GM19372 (cell line): ENCODE results near the gene TMEM86A.
"Not testable (repeated sequence)": the region's sequence is repeated elsewhere in the genome, so short reads cannot be mapped to it uniquely, and the experiment has no call there.

Experiments used
- ATAC-seq: cut with Tn5 transposase; IDR thresholded peaks from one replicate; pipeline ENCODE4 v1.9.1; 2021; ENCODE audit warnings: mild to moderate bottlenecking, low read depth, moderate library complexity; ENCODE audit not compliant: unreplicated experiment

Gene TMEM86A, protein sequence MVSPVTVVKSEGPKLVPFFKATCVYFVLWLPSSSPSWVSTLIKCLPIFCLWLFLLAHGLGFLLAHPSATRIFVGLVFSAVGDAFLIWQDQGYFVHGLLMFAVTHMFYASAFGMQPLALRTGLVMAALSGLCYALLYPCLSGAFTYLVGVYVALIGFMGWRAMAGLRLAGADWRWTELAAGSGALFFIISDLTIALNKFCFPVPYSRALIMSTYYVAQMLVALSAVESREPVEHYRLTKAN

DNA sequence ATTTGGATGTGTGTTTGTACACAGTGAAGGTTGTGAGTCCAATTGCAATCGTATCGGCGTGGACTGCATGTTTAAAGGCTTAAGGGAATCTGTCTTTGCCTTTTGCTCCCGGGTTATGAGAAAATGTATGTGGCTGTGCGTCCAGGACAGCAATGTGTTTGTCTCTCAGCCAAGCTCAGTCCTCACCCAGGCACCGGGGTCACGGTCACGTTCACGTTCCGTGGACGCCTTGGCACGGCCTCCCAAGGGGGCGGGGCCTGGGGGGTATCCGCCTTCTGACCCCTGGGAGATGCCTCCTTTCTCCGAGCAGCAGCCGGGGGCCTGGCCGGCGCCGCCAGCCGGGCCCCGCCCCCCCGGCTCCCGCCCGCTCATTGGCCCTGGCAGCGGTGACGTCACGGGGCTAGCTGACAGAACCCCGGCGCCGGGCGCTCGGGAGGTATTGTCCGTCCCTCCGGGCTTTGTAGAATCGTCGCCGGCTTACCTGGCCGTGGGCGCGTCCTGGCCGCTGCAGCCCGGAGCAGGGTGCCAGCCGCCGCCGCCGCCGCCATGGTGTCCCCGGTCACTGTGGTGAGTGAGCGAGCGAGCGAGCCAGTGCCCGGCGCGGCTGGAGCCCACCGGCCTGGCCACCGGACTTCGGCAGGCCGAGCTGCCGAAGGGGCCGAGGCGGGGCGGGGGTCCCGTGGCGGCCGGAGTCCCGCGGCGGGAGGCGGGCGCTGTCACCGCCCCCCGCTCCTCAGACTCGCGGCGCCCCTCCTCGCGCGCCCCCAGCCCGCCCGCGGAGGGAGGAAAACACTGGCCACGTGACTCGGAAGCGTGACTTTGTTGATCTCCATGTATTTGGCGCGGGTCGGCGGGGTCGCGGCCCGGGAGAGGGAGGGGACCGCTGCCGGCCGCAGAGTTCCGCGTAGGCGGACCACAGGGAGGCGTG lies at the start of gene TMEM86A:
TMEM86A (plus strand) TSS at position 439 of the 928 bp plus-strand sequence; CDS start at position 547, 108 bp downstream.
- ATAC-seq: peak; percentile 95

- ATAC-seq: no peak
Observed at GRCh38 chr11:18650353-18650752, 48.2 kb upstream of the TMEM86A start.

DNA sequence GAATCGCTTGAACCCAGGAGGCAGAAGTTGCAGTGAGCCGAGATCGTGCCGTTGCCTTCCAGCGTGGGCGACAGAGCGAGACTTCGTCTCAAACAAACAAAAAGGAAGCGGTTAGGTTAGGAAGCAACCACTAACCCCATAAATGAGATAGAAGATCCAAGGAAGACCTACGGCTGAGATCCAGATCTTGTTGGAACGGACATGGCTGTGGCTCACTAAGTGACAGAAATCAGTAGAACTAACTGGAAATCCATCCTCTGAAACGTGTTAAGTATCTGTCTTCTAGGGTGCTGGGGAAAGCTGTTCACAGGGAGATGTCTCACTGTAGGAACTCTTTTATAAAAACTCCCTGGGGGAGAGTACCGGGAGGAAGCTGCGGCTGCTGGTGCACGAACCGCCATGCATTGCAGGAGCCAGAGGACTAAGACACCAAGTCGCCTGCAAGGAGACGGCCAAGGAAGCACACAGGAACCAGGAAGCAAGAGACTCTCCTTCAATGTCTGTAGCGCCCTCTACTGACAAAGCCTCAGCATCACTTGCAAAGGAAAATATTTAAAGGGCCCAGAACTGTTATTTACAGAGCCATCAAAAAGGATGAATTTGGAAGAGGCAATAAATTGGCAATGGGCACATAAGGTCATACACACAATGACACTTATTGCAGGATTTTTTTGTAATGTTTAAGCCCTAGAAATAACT lies 47.6 kb upstream of the TMEM86A start:
- ATAC-seq: no peak

- ATAC-seq: no peak
Observed at GRCh38 chr11:18657673-18658072, 40.9 kb upstream of the TMEM86A start.

DNA sequence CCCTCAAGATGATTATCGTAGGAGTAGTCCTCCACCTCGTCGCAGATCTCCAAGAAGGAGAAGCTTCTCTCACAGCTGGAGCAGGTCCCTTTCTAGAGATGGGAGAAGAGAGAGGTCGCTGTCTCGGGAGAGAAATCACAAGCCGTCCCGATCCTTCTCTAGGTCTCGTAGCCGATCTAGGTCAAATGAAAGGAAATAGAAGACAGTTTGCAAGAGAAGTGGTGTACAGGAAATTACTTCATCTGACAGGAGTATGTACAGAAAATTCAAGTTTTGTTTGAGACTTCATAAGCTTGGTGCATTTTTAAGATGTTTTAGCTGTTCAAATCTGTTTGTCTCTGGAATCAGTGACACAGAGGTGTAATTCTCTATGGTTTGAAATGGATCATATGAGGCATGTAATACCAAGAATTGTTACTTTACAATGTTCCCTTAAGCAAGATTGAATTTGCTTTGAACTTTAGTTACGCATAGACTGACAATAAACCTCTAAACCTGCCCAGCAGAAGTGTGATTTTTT lies 33.2 kb upstream of the TMEM86A start:
- ATAC-seq: not testable (repeated sequence)

DNA sequence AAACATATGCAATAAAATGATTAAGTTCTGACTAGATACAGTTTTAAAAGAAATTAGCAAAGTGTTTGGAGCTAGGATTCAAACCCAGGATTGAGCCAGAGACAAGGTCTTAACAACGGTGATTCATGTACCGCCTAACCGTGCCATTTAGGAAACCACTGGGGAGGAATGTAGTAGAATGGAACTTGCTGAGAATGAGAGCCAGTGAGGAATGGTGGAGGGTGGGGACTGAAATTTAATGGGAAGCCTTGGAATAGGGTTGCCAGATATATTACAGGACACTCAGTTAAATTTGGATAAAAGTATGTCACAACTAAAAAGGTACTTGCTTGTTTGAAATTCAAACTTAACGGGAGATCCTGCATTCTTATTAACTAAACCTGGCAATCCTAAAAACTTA lies 30.4 kb upstream of the TMEM86A start:
- ATAC-seq: no peak

GRCh38 chr11:18669219-18669596 lies 29.4 kb upstream of the TMEM86A start:
- no peak for ATAC-seq

DNA sequence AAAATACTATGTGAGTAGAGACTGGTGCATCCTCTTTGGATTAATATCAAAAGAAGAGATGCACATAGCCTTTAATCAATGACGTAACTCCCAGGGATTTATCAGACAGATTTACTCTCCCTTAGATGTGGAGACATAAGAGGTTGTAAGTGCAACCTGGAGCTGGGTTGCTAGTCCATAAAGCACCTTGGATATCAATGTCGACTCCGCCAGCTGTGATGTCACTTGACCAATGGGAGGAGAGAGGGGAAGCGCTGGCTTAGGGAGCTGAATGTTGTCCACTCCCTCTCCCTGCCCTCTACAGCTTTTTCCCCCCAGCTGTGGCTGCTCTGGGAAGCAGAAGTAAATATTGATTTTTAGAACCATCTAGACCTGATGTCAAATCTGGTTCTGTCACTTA lies 28.9 kb upstream of the TMEM86A start:
- ATAC-seq: no peak

DNA sequence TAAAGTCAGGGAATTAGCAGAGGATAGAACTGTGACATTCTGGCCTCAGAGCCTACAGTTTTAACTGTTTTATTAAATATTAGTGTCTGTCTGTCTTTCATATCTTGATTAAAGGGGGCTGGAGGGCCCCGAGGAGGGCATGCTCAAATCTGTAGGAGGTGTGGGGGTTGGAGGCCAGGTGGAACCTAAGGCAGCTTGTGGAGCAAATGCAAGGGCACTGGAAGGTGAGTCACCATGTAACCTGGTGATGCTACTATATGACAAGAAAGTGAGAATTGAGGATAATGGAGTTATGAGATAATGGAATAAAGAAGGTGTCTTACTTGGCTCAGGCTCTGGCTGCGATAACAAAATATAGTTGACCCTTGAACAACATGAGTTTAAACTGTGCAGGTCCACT lies 27.3 kb upstream of the TMEM86A start:
- no peak for ATAC-seq

GRCh38 chr11:18672209-18672608 lies 26.4 kb upstream of the TMEM86A start:
- ATAC-seq: not testable (repeated sequence)

DNA sequence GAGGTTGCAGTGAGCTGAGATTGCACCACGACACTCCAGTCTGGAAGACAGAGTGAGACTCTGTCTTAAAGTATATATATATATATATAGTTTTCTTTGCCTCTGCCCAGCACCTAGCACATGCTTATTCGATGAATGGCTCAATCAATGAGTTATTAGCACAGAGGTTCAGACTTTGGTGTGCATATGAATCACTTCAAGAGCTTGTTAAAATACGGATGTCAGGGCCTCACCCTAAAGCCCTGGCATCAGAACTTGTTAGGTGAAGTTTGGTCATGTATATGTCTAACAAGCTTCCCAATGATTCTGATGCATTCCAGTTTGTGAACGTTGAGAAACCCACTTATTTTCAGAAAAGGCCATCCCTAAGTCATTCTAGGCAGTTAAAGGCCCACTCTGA lies 21.8 kb upstream of the TMEM86A start:
- ATAC-seq: no peak

DNA sequence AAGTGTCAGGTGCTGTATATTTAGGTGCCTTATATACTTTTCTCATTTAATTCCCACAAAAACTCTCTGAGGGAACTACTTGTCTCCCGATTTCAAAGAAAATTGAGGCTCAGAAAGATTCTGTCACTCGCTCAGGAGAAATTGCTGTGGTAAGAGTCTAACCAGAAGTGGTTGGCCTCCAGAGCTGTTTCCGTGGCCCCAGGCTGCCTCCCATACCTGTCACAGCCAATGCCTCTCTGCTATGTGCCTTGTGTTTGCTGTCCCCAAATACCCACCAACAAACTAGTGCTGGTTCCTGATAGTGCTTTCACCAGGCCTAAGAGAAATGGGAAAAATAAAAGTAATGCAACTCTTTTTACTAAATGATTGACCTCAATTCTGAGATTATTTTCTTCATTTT lies 21.0 kb upstream of the TMEM86A start:
- ATAC-seq: no peak

- not testable (repeated sequence) for ATAC-seq
Observed at GRCh38 chr11:18681949-18682348, 16.6 kb upstream of the TMEM86A start.

DNA sequence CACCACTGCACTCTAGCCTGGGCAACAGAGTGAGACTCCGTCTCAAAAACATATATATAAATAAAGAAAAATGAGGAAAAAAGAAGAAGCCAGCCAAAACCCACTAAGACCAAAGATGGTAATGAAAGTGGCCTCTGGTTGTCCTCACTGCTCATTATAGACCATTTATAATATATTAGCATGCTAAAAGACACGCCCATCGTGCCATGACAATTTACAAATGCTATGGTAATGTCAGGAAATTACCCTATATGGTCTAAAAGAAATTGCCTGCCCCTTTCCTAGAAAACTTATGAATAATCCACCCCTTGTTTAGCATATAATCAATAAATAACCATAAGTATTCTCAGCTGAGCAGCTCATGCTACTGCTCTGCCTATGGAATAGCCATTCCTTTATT lies 16.1 kb upstream of the TMEM86A start:
- ATAC-seq: no peak

GRCh38 chr11:18684267-18684666 lies 14.3 kb upstream of the TMEM86A start:
- ATAC-seq: no peak

DNA sequence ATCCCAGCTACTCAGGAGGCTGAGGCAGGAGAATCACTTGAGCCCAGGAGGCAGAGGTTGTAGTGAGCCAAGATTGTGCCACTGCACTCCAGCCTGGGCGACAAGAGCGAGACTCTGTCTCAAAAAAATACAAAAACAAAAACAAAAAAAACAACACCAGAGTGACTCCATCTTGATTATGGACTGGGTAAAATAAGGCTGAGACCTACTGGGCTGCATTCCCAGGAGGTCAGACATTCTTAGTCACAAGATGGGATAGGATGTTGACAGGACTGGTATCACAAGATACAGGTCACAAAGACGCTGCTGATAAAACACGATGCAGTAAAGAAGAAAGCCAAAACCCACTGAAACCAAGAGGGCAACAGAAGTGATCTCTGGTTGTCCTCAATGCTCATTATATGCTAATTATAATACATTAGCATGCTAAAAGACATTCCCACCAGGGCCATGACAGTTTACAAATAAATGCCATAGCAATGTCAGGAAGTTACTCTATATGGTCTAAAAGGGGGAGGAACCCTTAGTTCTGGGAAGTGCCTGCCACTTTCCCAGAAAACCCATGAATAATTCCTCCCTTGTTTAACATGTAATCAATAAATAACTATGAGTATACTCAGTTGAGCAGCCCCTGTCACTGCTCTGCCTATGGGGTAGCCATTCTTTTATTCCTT lies 7.0 kb upstream of the TMEM86A start:
- not testable (repeated sequence) for ATAC-seq

DNA sequence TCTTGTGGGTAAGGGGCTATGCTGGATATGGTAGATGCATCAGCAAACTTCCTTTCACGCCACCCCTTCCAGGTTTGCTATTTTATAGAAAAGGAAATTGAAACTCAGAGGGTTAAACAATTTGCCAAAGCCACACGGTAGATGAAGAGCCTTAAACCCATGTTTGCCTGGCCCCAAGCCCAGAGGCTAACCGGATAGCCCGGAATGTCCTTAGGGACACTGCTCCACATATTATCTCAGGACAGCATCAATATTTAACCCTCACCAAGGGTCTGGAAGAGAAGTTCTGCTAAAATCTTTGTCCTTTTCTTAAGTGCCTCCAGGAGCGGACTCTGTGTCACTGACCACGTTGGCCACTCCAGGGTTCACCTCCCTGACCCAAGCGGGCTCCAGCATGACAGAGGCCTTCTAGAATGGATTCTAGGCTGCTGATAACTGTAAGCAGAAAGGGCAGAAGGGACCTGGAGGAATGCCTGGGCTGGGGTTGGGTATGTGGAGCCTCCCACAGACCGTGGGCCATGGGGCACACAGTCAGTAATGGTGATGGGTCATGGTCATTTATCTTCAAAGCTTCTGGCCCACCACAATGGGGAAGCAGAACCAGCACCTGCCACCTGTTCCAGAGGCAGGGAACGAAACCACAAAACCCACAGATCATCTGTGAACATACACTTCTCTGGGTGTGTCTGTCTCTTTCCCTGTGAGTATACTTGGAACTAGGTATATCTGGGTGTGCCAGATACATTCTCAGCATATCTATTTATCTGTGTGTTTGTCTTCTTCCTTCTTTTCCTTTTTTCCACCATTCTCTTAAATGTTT lies 5.4 kb upstream of the TMEM86A start:
- ATAC-seq: no peak

GRCh38 chr11:18696638-18697225 lies 1.8 kb upstream of the TMEM86A start:
- no peak for ATAC-seq

- no peak for ATAC-seq
Observed at GRCh38 chr11:18697576-18697975, 1.0 kb upstream of the TMEM86A start.
